NCI-H345 (cell line): ENCODE results near the gene RASSF7.

Source experiments
- DNase-seq: peaks from one replicate; lab custom pipeline; 2025; lab: John Stamatoyannopoulos, UW

Gene RASSF7

GRCh38 chr11:610146-610801 is 49.5 kb downstream of the RASSF7 start:
- no peak for DNase-seq

- no peak for DNase-seq
Observed at GRCh38 chr11:611001-611996, 50.5 kb downstream of the RASSF7 start.

- DNase-seq = no peak
Observed at GRCh38 chr11:612201-612960, 51.6 kb downstream of the RASSF7 start.

- DNase-seq = no peak
Observed at GRCh38 chr11:612961-613300, 52.2 kb downstream of the RASSF7 start.

GRCh38 chr11:613369-613968 is 52.7 kb downstream of the RASSF7 start:
- DNase-seq = peak; percentile 60
